ENCODE results near the gene FGF14. TPM values are rescaled to one million over a fixed set of nuclear protein-coding genes. Genes with fewer than 3 reads are reported as not detected.

FGF14 gene
- total RNA-seq, 1 experiment from 2014 or later: 0.22 TPM

- no peak overlapping the region for H3K18ac ChIP-seq (ENCODE audit: insufficient read length, low read depth, low read length)
- H3K27ac ChIP-seq (ENCODE audit: insufficient read length, low read depth, low read length): no peak overlapping the region
- H2BK120ac ChIP-seq (ENCODE audit: low read depth, low read length, poor library complexity, severe bottlenecking): no peak overlapping the region
- H3K56ac ChIP-seq (ENCODE audit: insufficient read length, low read depth, low read length): no peak overlapping the region
- TF ChIP-seq, protein P1, sequence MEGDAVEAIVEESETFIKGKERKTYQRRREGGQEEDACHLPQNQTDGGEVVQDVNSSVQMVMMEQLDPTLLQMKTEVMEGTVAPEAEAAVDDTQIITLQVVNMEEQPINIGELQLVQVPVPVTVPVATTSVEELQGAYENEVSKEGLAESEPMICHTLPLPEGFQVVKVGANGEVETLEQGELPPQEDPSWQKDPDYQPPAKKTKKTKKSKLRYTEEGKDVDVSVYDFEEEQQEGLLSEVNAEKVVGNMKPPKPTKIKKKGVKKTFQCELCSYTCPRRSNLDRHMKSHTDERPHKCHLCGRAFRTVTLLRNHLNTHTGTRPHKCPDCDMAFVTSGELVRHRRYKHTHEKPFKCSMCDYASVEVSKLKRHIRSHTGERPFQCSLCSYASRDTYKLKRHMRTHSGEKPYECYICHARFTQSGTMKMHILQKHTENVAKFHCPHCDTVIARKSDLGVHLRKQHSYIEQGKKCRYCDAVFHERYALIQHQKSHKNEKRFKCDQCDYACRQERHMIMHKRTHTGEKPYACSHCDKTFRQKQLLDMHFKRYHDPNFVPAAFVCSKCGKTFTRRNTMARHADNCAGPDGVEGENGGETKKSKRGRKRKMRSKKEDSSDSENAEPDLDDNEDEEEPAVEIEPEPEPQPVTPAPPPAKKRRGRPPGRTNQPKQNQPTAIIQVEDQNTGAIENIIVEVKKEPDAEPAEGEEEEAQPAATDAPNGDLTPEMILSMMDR (conservative IDR thresholded peaks at IDR 0.05): no peak
- no peak for DNase-seq
- no peak overlapping the region for H4K5ac ChIP-seq (ENCODE audit: insufficient read length, low read depth, low read length)
- no peaks in the 10 kb centered on the region for H3K23me2 ChIP-seq (ENCODE audit: insufficient read length, low read depth, low read length, poor library complexity, severe bottlenecking)
- no peaks in the 10 kb centered on the region for H3K79me2 ChIP-seq (ENCODE audit: insufficient read depth, low read length)
- H4K20me1 ChIP-seq (ENCODE audit: control insufficient read depth, insufficient read depth, insufficient read length): no peaks in the 10 kb centered on the region
- no peak overlapping the region for H2BK15ac ChIP-seq (ENCODE audit: low read depth, low read length)
- no peak overlapping the region for H3K9ac ChIP-seq (ENCODE audit: extremely low read depth, insufficient read length, low read length)
- no peaks in the 10 kb centered on the region for H3K9me3 ChIP-seq (ENCODE audit: control insufficient read depth, low read depth, low read length)
- no CpG with 5 or more reads among the region's 1 CpG for WGBS (ENCODE audit: extremely low coverage, insufficient read length, low lambda C conversion rate)
- H3K4ac ChIP-seq (ENCODE audit: low read depth, low read length): no peak overlapping the region
- H2AFZ ChIP-seq (ENCODE audit: low read length): no peak overlapping the region
- no peak overlapping the region for H3K4me2 ChIP-seq (ENCODE audit: insufficient read depth, insufficient read length, low read length)
- Mint-ChIP-seq H3K27ac (no peak overlapping the region), H3K4me1 (peaks cover 10 to 18% of the 10 kb centered on the region in 2 experiments), H3K9me3 (no peaks in the 10 kb centered on the region), H3K36me3 (ENCODE audit: insufficient read depth in 1 of 3, low read depth in 3 of 3) (no peaks in the 10 kb centered on the region; a peak in 1 of 7 replicates), H3K4me3 (no peak overlapping the region), H3K27me3 (ENCODE audit: low read depth) (no peaks in the 10 kb centered on the region)
- H3K23ac ChIP-seq (ENCODE audit: insufficient read length, low read depth, low read length): no peak overlapping the region
- no peak overlapping the region for H2AK5ac ChIP-seq (ENCODE audit: insufficient read length, low read length)
- H3K14ac ChIP-seq (ENCODE audit: insufficient read depth, low read length): no peak overlapping the region
- no peaks in the 10 kb centered on the region for H3K4me1 ChIP-seq (ENCODE audit: insufficient read depth, low read length)
- H4K8ac ChIP-seq (replicated peaks; ENCODE audit: insufficient read length, low read depth, low read length): no peak overlapping the region
- no peak overlapping the region for H4K91ac ChIP-seq (ENCODE audit: insufficient read length, low read depth, low read length)
- H2BK20ac ChIP-seq (ENCODE audit: low read depth, low read length, poor library complexity, severe bottlenecking): no peak overlapping the region
- H2BK12ac ChIP-seq (ENCODE audit: insufficient read length, low read depth, low read length): no peak overlapping the region
- no peaks in the 10 kb centered on the region for H3K27me3 ChIP-seq (ENCODE audit: insufficient read depth, low read length)
- H3T11ph ChIP-seq (ENCODE audit: low read length): no peak overlapping the region
- no peaks in the 10 kb centered on the region for H3K79me1 ChIP-seq (ENCODE audit: insufficient read depth, low read depth, low read length, poor library complexity, severe bottlenecking)
- H2BK5ac ChIP-seq (ENCODE audit: insufficient read length, low read length): no peak overlapping the region
Measured at GRCh38 chr13:101703081-101703480, 698.8 kb downstream of the FGF14 start.

Data from H9 (cell line).